NCI-H1048 (cell line): ENCODE data around the gene DCC.
"Not testable (repeated sequence)": the region's sequence is repeated elsewhere in the genome, so short reads cannot be mapped to it uniquely, and the experiment has no call there.

Experiments
- DNase-seq: peaks from one replicate; lab custom pipeline; 2025; lab: John Stamatoyannopoulos, UW

The DCC gene

DNA sequence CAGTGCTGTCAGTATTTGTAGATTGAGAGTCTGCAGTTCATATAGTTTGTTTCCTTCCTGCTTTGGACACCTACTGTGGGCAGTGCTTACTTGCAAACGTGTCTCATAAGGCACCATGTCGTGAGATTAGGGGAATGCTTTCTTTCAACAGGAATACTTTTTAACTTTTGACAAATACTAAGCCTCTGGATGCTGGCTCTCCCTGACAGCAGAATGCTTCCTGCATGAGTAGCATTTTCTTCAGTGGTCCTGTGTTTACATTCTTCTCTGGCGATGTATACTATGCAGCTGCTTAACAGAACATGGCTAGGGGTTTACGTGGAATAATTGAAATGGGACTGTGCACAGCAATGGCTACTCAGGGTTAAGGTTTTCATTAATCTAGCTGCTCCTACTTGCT lies 1077.0 kb downstream of the DCC start:
- no peak for DNase-seq

GRCh38 chr18:53421869-53422268 lies 1081.9 kb downstream of the DCC start:
- DNase-seq, result no peak

DNA sequence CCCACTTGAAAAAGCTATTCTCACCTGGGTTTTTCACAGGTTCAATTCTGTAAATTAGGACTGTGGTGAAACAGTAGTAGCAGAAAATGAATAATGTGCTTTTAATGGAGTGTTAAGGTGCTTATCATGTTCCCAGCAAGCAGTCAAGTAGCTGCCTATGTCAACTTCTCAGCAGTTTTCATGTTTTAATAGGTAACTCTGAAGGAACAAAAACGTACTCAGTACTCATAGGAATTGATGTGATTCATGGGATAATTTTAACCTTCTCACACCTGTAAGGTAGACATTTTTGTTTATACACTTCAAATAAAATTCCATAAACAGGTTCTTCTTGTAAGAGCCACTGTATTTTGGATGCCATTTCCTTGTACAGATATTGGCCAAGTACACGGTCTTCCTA lies 1082.9 kb downstream of the DCC start:
- no peak for DNase-seq

DNA sequence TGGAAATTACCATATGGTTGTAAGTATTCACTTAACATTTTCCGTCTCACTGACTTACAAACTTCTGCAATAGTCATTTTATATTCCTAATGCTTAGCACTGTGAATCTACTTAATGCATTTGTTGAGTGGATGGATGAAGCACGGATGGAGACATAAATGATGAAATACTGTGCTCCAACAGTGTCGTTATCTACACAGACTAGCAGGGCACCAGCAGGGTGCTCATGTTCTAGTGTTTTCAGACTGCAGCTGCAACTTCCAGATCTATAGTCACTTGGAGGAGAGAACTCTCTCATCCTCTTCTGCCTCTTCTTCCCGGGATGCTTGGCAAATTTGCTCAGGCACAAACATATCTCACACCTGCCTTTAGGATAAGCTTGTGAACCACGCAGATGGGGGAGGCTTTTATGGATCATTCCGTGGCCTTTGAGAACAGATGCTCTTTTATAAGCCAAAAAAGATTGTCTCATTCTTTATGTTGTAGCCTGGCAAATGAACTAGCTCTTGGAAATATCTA lies 1086.7 kb downstream of the DCC start:
- no peak for DNase-seq

GRCh38 chr18:53441761-53442414 lies 1101.9 kb downstream of the DCC start:
- no peak for DNase-seq

DNA sequence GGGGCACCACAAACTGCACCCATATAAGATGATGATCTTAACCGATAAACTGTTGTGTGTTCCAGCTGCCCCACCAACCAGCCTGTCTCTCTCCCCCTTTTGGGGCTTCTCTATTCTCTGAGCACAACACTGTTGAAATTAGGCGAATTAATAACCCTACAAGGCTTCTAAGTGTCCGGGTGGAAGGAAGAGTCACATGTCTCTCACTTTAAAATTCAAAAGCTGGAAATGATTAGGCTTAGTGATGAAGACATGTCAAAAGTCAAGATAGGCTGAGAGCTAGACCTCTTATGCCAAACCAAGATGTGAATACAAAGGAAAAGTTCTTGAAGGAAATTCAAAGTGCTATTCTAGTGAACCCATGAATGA lies 1102.4 kb downstream of the DCC start:
- DNase-seq, result no peak

GRCh38 chr18:53443336-53443735 lies 1103.3 kb downstream of the DCC start:
- DNase-seq, result no peak

DNA sequence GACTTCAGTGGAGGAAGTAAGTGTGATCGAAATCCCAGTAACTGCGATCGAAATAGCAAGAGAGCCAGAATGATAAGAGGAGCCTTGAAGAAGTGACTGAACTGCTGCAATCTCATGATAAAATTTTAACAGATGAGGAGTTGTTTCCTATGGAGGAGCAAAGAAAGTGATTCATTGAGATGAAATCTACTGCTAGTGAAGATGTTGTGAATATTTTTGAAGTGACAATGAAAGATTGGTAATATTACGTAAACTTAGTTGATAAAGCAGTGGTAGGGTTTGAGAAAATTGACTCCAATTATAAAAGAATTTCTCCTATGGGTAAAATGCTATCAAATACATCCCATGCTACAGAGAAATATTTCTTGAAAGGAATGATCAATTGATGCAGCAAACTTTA lies 1103.8 kb downstream of the DCC start:
- no peak for DNase-seq

DNA sequence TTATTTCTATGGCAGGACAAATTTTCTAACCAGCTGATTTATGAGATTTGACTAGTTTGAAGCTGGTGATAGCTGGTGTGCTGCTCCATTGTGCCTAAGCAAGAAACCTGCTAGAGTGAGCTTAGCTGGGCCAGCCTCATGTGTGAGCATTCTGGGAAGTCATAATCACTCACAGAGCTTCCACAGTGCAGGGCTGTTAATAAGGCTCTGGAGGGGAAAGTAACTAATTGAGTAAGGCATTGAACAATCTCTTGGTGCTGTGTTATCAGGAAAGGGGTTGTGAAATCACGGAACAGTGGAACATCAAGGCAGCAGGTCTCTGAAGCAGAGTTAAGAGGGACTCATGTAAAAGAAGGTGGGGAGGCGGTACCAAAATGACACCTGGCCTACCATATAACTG lies 1111.9 kb downstream of the DCC start:
- no peak for DNase-seq

- DNase-seq, result no peak
Observed at GRCh38 chr18:53457068-53457467, 1117.1 kb downstream of the DCC start.

- DNase-seq, result no peak
Observed at GRCh38 chr18:53458268-53458667, 1118.3 kb downstream of the DCC start.

GRCh38 chr18:53458944-53459580 lies 1119.1 kb downstream of the DCC start:
- no peak for DNase-seq

DNA sequence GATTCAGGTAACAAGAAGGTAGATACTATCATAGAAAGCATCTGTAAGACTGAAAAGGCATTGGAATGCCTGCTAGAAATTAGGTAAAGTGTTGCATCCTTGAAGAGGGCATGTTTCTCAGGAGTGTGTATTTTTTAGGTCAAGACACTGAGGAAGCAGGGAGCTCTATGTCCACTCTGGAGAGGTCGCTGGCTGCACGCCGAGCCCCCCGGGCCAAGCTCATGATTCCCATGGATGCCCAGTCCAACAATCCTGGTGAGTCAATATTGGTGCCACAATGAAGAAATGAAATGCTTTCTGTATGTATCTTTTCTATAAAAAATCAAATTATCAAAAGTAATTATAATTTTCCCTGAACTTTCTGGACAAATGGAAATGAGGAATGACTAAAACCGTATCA lies 1127.8 kb downstream of the DCC start:
- DNase-seq, result no peak

- not testable (repeated sequence) for DNase-seq
Observed at GRCh38 chr18:53468173-53468572, 1128.2 kb downstream of the DCC start.

- DNase-seq, result no peak
Observed at GRCh38 chr18:53472546-53472945, 1132.5 kb downstream of the DCC start.

- no peak for DNase-seq
Observed at GRCh38 chr18:53478155-53478554, 1138.2 kb downstream of the DCC start.

DNA sequence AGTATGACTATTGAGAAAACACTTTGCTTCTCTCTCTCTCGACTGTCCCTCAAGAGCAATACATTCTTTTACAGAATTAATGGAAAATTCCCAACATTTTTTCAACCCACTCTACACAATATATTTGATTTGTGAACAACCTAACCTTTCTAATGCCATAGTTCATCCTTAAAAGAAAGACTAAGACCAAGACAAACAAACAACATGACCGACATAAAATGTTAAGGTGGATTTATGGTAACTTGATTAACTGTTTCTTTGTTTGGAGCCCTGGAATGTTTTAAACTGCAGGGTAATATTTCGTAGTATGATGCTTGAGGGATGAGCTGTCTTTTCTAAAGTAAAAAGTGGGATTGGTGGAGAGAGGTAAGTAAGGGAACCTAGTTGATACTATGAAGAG lies 1146.3 kb downstream of the DCC start:
- no peak for DNase-seq

DNA sequence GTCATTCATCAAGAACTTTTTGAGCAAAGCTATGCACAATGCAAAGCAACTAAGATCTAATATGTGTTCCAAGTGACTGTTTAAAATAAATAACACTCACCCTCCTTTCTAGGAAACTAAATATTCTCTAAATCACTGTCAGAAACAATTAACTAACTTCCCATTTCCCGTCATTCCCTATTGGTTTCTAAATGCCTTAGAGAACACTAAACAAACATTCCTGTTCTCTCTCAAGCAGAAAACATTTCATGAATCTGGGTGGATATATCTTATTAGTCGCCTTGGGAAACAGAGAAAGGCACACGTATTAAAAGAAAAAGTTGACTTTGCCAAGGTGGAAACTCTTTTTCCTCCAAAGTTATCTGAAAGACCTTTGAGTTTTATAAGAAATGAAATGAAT lies 1149.3 kb downstream of the DCC start:
- DNase-seq, result no peak

DNA sequence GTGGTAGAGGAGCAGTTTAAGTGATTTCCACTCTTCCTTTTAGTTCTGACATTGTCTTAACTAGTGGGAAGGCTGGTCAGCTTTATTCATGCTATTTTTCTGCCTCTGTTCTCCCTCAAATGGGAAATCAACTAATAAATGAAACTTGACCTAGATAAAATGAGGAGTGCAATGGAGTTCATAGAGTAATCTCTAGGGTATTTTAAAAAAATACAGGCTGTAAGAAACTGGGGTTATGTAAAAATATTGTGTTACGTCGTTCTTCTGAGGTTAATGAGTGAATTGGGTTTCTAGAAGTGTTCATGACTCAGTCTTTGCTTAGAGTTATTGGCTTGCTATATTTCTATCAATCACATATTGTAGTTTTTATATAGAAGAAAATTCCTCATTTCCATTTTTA lies 1150.0 kb downstream of the DCC start:
- no peak for DNase-seq

- no peak for DNase-seq
Observed at GRCh38 chr18:53496028-53496427, 1156.0 kb downstream of the DCC start.

DNA sequence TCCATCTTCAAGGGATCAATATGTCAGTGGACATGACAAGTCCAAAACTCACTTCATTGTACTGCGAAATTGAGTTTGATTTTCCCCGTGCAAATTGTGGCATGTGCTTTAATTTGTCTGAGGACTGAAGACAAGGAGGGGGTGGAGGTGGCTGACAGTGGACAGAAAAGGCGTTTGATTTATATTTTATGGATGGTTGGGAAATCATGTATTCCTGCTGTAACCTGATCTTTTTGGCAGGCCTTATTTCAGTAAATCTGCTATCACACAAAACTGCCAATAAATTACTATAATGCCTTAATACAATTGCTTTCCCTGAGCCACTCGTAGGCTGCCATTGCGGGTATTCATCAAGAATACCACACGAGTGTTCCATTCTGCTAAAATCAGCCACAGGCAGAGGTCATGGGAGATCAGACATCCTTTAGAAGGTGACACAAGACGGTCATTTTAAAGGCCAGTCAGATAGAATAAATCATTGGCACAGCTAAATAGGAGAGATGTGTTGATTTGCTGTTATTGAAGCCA lies 1164.0 kb downstream of the DCC start:
- no peak for DNase-seq

GRCh38 chr18:53508529-53508928 lies 1168.5 kb downstream of the DCC start:
- DNase-seq, result no peak

DNA sequence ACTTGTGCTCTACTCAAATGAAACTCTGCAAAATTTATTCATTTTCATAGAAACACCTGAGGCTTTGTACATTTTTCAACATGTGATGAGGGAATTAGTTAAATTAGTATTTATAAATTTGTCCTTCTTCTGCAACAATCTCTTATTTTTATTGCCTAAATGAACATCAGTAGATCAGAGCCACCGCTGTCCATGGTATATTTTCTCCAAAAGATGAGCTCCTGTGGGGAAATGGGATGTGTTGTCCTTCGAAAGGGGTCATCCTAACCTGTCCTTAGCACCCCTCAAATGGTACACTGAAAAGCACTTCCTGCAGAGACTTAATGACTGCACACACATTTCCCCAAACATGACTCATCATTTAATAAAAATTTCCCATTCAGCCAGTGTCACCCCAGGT lies 1169.9 kb downstream of the DCC start:
- no peak for DNase-seq

DNA sequence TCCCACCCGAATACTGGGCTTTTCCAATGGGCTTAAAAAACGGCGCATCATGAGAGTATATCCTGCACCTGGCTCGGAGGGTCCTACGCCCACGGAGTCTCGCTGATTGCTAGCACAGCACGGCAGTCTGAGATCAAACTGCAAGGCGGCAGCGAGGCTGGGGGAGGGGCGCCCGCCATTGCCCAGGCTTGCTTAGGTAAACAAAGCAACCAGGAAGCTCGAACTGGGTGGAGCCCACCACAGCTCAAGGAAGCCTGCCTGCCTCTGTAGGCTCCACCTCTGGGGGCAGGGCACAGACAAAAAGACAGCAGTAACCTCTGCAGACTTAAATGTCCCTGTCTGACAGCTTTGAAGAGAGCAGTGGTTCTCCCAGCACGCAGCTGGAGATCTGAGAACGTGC lies 1171.7 kb downstream of the DCC start:
- not testable (repeated sequence) for DNase-seq
